ENCODE data around the gene KBTBD4.

The KBTBD4 gene

GRCh38 chr11:47524291-47524874, 54.4 kb downstream of the KBTBD4 start:
- DNase-seq (ENCODE audit: low spot score): peak; percentile 80

- peak; percentile 59 for DNase-seq (ENCODE audit: low spot score)
Observed at GRCh38 chr11:47523490-47524225, 55.1 kb downstream of the KBTBD4 start.
